ENCODE measurements around the gene HSPBP1. TPM values are rescaled to one million over a fixed set of nuclear protein-coding genes. Genes with fewer than 3 reads are reported as not detected.
A peak's percentile ranks its signal among the peaks of the same experiment; 100 is the strongest.

Gene HSPBP1
- total and polyA plus RNA-seq, 9 of the 15 experiments (the other 6 are each of a cell fraction or from before 2014, with no cell fraction given) = 0.83 to 81.3 (median 21.8) TPM

DNA sequence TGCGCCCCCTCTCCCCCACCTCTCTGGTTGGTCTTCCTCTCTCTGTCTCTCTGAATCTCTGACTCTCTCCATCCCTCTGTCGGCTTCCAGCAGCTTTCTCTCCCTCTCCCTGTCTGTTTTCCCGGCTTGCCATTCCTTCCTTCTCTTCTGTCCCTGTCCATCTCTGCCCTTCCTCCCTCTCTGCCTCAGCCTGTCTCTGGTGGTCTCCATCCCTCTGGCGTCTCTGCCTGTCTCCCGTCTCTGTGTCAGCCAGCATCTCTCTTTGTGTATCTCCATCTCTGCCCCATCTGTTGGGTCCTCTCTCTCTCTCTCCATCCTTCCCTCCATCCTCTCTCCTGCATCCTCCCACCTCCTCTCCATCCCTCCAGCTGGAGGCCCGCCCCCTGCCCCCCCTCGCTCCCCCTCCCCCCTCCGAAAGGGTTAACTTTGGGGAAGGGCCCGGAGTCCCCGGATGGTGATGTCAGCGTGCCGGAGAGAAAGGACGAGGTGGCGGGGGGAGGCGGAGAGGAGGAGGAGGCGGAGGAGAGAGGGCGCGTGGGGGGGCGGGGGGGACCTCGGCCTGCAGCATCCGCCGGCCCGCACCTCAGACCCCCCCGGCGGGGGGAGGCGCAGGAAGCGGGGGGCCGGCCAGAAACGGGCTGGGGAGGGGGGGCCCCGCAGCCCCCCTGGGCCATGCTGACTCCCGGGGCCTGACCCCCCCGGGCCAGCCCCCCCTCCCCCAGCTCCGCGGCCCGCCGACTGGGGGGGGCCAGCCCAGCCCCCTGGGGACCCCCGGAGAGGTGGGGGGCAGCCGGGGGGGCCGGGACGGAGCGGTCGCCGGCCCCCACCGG is 3.9 kb upstream of the HSPBP1 start, which contains the start of gene BRSK1 (continued):
- TF ChIP-seq, protein P1, sequence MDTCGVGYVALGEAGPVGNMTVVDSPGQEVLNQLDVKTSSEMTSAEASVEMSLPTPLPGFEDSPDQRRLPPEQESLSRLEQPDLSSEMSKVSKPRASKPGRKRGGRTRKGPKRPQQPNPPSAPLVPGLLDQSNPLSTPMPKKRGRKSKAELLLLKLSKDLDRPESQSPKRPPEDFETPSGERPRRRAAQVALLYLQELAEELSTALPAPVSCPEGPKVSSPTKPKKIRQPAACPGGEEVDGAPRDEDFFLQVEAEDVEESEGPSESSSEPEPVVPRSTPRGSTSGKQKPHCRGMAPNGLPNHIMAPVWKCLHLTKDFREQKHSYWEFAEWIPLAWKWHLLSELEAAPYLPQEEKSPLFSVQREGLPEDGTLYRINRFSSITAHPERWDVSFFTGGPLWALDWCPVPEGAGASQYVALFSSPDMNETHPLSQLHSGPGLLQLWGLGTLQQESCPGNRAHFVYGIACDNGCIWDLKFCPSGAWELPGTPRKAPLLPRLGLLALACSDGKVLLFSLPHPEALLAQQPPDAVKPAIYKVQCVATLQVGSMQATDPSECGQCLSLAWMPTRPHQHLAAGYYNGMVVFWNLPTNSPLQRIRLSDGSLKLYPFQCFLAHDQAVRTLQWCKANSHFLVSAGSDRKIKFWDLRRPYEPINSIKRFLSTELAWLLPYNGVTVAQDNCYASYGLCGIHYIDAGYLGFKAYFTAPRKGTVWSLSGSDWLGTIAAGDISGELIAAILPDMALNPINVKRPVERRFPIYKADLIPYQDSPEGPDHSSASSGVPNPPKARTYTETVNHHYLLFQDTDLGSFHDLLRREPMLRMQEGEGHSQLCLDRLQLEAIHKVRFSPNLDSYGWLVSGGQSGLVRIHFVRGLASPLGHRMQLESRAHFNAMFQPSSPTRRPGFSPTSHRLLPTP (IDR thresholded peaks at IDR 0.05; ENCODE audit: borderline replicate concordance, extremely low read depth, insufficient read length) = no peak
- peak; percentile 43; the same call in 1 of the 2 replicates for TF ChIP-seq ZBTB7A (IDR thresholded peaks at IDR 0.05; ENCODE audit: borderline replicate concordance, control insufficient read depth, low read depth, low read length)
- TF ChIP-seq, protein P2, sequence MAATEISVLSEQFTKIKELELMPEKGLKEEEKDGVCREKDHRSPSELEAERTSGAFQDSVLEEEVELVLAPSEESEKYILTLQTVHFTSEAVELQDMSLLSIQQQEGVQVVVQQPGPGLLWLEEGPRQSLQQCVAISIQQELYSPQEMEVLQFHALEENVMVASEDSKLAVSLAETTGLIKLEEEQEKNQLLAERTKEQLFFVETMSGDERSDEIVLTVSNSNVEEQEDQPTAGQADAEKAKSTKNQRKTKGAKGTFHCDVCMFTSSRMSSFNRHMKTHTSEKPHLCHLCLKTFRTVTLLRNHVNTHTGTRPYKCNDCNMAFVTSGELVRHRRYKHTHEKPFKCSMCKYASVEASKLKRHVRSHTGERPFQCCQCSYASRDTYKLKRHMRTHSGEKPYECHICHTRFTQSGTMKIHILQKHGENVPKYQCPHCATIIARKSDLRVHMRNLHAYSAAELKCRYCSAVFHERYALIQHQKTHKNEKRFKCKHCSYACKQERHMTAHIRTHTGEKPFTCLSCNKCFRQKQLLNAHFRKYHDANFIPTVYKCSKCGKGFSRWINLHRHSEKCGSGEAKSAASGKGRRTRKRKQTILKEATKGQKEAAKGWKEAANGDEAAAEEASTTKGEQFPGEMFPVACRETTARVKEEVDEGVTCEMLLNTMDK (IDR thresholded peaks at IDR 0.05; ENCODE audit: borderline replicate concordance, insufficient read depth, low read depth, low read length, poor library complexity, severe bottlenecking) = no peak
- TF ChIP-seq, protein P3, sequence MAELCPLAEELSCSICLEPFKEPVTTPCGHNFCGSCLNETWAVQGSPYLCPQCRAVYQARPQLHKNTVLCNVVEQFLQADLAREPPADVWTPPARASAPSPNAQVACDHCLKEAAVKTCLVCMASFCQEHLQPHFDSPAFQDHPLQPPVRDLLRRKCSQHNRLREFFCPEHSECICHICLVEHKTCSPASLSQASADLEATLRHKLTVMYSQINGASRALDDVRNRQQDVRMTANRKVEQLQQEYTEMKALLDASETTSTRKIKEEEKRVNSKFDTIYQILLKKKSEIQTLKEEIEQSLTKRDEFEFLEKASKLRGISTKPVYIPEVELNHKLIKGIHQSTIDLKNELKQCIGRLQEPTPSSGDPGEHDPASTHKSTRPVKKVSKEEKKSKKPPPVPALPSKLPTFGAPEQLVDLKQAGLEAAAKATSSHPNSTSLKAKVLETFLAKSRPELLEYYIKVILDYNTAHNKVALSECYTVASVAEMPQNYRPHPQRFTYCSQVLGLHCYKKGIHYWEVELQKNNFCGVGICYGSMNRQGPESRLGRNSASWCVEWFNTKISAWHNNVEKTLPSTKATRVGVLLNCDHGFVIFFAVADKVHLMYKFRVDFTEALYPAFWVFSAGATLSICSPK (IDR thresholded peaks at IDR 0.05; ENCODE audit: borderline replicate concordance) = 0 out of 2 replicates have a peak, but pooled peaks have one; percentile 72
- no peak for TF ChIP-seq JUN (IDR thresholded peaks at IDR 0.05; ENCODE audit: borderline replicate concordance, low read depth, low read length)
- no peak for TF ChIP-seq JUN (CRISPR knock-in tag; IDR thresholded peaks at IDR 0.05; ENCODE audit: borderline replicate concordance)
- no peak for TF ChIP-seq MTA3 (IDR thresholded peaks at IDR 0.05; ENCODE audit: borderline replicate concordance)
- no peak for TF ChIP-seq HCFC1 (IDR thresholded peaks at IDR 0.05; ENCODE audit: low read depth, low read length)
- no peak for TF ChIP-seq SIN3A (IDR thresholded peaks at IDR 0.05; ENCODE audit: borderline replicate concordance in 2 of 2, control insufficient read depth in 1 of 2, low read depth in 2 of 2, low read length in 2 of 2)
- TF ChIP-seq HDAC1 (IDR thresholded peaks at IDR 0.05) = peak in 1 of 2 experiments; percentile 83; a peak in 2 of 4 replicates
- TF ChIP-seq, protein P4, sequence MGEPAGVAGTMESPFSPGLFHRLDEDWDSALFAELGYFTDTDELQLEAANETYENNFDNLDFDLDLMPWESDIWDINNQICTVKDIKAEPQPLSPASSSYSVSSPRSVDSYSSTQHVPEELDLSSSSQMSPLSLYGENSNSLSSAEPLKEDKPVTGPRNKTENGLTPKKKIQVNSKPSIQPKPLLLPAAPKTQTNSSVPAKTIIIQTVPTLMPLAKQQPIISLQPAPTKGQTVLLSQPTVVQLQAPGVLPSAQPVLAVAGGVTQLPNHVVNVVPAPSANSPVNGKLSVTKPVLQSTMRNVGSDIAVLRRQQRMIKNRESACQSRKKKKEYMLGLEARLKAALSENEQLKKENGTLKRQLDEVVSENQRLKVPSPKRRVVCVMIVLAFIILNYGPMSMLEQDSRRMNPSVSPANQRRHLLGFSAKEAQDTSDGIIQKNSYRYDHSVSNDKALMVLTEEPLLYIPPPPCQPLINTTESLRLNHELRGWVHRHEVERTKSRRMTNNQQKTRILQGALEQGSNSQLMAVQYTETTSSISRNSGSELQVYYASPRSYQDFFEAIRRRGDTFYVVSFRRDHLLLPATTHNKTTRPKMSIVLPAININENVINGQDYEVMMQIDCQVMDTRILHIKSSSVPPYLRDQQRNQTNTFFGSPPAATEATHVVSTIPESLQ (CRISPR knock-in tag; IDR thresholded peaks at IDR 0.05) = no peak
- no peak for TF ChIP-seq PTBP1 (IDR thresholded peaks at IDR 0.05; ENCODE audit: low read depth, low read length)
- TF ChIP-seq SMARCA5 (IDR thresholded peaks at IDR 0.05) = 0 out of 2 replicates have a peak, but pooled peaks have one; percentile 58
- peak; percentile 68 for TF ChIP-seq CTBP1 (IDR thresholded peaks at IDR 0.05; ENCODE audit: borderline replicate concordance)
- no peak for TF ChIP-seq SRSF7 (optimal IDR thresholded peaks at IDR 0.05; ENCODE audit: low read depth, low read length)
- peak; percentile 66; the same call in 1 of the 2 replicates for TF ChIP-seq HDAC2 (IDR thresholded peaks at IDR 0.05)
- TF ChIP-seq CREM (IDR thresholded peaks at IDR 0.05; ENCODE audit: low read depth) = peak; percentile 53
- TF ChIP-seq DNMT1 (IDR thresholded peaks at IDR 0.05) = no peak
